Activated T-helper 1 cell treated with anti-CD3 and anti-CD28 coated beads, Interleukin-12 subunit alpha, Interleukin-12 subunit beta, Interleukin-2, Interleukin-4 antibody, amounts not matched to agents 30 ng/mL and 10 ng/mL and 1 ng/mL, durations not matched to agents 14 hours and 24 hours and 36 hours (primary cell): ENCODE measurements around the gene PASK. TPM values are rescaled to one million over a fixed set of nuclear protein-coding genes. Genes with fewer than 3 reads are reported as not detected.

Experiments
- DNase-seq: peaks from one replicate; pipeline ENCODE4 v3.0.0; 2021; ENCODE audit warnings: low spot score
- H3K27ac Mint-ChIP-seq: one replicate; pipeline ENCODE4 v1.8.0; 2021; ENCODE audit warnings: mild to moderate bottlenecking, mixed read lengths
- H3K27me3 Mint-ChIP-seq: one replicate; pipeline ENCODE4 v1.8.0; 2022; ENCODE audit warnings: mild to moderate bottlenecking, moderate library complexity, mixed read lengths; ENCODE audit not compliant: insufficient read depth
- H3K36me3 Mint-ChIP-seq: one replicate; pipeline ENCODE4 v1.8.0; 2021; ENCODE audit warnings: low read depth, mixed read lengths
- H3K4me1 Mint-ChIP-seq: one replicate; pipeline ENCODE4 v1.8.0; 2021; ENCODE audit warnings: low read depth, mixed read lengths
- H3K4me3 Mint-ChIP-seq: one replicate; pipeline ENCODE4 v1.8.0; 2021; ENCODE audit warnings: mild to moderate bottlenecking, moderate library complexity, mixed read lengths
- H3K9me3 Mint-ChIP-seq: one replicate; pipeline ENCODE4 v1.8.0; 2021; ENCODE audit warnings: mixed read lengths
- intact Hi-C: fragments of 100-400 bp; cut with micrococcal nuclease; formaldehyde crosslinking; loops from one replicate; pipeline ENCODE4 v1.15.1; 2024
- total RNA-seq: library from RNA; stranded (reverse); gene quantifications from 2 replicates; pipeline ENCODE4 v1.2.3, GENCODE V29; 2022

The PASK gene
- total RNA-seq, 1 donor from 2014 or later, result 101 TPM

DNA sequence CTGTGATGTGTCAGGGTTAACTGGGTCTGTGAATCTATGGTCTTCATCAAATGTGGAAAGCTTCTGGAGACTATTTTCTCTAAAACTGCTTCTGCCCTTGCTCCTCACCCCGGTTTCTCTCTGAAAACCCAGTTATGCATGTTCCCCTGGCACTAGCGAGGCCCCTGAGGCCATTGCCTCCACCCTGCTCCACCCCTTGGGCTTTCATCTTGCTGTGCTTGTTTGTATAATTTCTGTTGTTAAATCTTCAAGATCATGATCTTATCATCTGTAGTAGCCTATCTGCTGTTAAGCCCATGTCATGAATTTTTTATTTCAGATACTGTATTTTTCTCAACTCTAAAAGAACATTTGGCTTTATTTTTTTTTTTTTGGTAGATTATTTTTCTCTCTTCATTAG lies 24.3 kb upstream of the PASK start:
- intact Hi-C loops, result no loop called here
- no peak overlapping the region for H3K4me3 Mint-ChIP-seq
- H3K4me1 Mint-ChIP-seq, result no peaks in the 10 kb centered on the region
- no peak for DNase-seq
- peaks cover 15% of the 10 kb centered on the region for H3K9me3 Mint-ChIP-seq
- peaks cover 59% of the 10 kb centered on the region for H3K36me3 Mint-ChIP-seq
- H3K27me3 Mint-ChIP-seq, result no peaks in the 10 kb centered on the region
- no peak overlapping the region for H3K27ac Mint-ChIP-seq

DNA sequence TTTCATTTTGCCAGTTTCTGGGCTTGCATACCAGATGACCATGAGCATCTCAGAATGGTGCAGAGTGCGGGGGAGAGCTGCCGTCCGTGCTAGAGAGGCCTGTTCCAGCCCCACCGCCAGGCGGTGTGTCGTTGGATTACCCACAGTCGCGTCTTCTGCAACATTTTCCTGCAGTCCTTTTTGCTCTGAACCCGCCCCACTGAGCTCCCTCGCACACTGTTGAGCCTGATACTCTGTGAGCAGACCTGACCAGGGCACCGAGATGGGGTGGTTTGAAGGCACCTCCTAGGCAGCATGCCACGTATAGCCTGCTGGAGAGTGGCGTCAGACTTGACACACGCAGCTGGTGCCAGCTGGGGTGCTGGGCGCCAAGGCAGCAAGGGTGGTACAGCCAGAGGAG lies 19.1 kb upstream of the PASK start:
- Mint-ChIP-seq H3K9me3 (peaks cover 15% of the 10 kb centered on the region), H3K27ac (no peak overlapping the region), H3K27me3 (no peaks in the 10 kb centered on the region), H3K4me3 (no peak overlapping the region), H3K36me3 (peaks cover 58% of the 10 kb centered on the region), H3K4me1 (no peaks in the 10 kb centered on the region)
- DNase-seq, result no peak
- intact Hi-C loops, result no loop called here

DNA sequence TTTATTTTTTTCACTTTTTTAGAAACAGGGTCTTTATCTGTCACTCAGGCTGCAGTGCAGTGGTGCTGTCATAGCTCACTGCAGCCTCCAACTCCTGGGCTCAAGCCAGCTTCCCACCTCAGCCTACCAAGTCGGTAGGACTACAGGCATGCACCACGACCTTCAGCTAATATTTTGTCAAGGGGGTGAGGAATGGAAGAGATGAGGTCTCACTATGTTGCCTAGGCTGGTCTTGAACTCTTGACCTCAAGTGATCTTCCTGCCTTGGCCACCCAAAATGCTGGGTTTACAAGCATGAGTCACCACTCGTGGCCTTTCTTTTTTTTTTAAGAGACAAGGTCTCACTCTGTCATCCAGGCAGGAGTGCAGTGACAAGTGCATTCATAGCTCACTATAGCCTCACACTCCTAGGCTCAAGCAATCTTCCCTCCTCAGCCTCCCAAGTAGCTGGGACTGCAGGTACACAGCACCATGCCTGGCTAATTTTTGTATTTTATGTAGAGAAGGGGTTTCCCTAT lies 14.4 kb upstream of the PASK start:
- Mint-ChIP-seq H3K4me1 (no peaks in the 10 kb centered on the region), H3K27ac (no peak overlapping the region), H3K27me3 (no peaks in the 10 kb centered on the region), H3K36me3 (peaks cover 33% of the 10 kb centered on the region), H3K9me3 (no peaks in the 10 kb centered on the region), H3K4me3 (no peak overlapping the region)
- intact Hi-C loops, result no loop called here
- no peak for DNase-seq

GRCh38 chr2:241161646-241162281 lies 12.5 kb upstream of the PASK start:
- Mint-ChIP-seq H3K27ac (peak overlapping the region; percentile 19), H3K36me3 (peaks cover 30% of the 10 kb centered on the region)
- intact Hi-C loops, result no loop called here

DNA sequence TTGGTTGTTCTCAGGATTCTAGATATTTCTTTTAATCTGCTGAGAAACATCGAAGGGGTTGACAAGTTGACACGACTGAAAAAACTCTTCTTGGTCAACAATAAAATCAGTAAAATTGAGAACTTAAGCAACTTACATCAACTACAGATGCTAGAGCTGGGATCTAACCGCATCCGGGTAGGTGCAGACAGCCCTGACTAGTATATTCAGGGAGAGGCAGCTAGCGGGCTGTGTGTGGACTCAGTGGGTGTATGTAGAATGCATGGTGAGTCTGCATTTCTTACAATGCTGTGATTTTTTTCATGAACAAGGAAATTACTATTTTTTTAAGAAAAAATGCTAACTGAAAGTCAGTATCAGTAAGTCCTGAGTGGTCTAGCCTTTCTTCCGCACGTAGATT lies 11.0 kb upstream of the PASK start:
- Mint-ChIP-seq H3K27me3 (no peaks in the 10 kb centered on the region), H3K27ac (no peak overlapping the region), H3K4me1 (peaks cover 5% of the 10 kb centered on the region), H3K9me3 (no peaks in the 10 kb centered on the region), H3K36me3 (peaks cover 31% of the 10 kb centered on the region), H3K4me3 (no peak overlapping the region)
- DNase-seq, result no peak
- intact Hi-C loops, result no loop called here

More at GRCh38 chr2:241161646-241162281, 12.5 kb upstream of the PASK start:
- no peaks in the 10 kb centered on the region for H3K27me3 Mint-ChIP-seq
- no peaks in the 10 kb centered on the region for H3K9me3 Mint-ChIP-seq
- no peak overlapping the region for H3K4me3 Mint-ChIP-seq
- no peak for DNase-seq
- peaks cover 3% of the 10 kb centered on the region for H3K4me1 Mint-ChIP-seq

DNA sequence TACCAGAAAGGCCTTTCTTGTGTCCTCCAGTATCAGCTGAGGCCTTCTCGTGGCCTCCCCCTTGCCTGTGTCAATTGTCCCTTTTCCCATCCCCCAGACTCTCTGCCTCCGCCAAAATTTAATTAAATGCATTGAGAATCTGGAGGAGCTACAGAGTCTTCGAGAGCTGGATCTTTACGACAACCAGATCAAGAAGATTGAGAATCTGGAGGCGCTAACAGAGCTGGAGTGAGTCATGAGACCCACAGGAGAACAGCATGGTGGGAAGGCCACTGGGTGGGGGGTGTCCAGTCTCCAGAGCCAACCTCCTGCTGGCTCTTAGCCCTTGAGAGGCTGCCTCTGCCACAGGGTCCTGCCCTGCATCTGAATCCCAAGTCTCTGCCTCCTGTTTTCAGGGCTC lies 9.8 kb upstream of the PASK start:
- Mint-ChIP-seq H3K9me3 (no peaks in the 10 kb centered on the region), H3K4me1 (peaks cover 12% of the 10 kb centered on the region), H3K27ac (no peak overlapping the region), H3K4me3 (no peak overlapping the region), H3K36me3 (peaks cover 37% of the 10 kb centered on the region), H3K27me3 (no peaks in the 10 kb centered on the region)
- intact Hi-C loops, result no loop called here
- DNase-seq, result no peak

GRCh38 chr2:241158546-241158900 lies 9.3 kb upstream of the PASK start:
- Mint-ChIP-seq H3K4me1 (peaks cover 15% of the 10 kb centered on the region), H3K27ac (peak overlapping the region; percentile 29), H3K27me3 (no peaks in the 10 kb centered on the region), H3K9me3 (no peaks in the 10 kb centered on the region), H3K4me3 (no peak overlapping the region), H3K36me3 (peaks cover 36% of the 10 kb centered on the region)
- no peak for DNase-seq
- intact Hi-C loops, result no loop called here

GRCh38 chr2:241157841-241158545 lies 8.7 kb upstream of the PASK start:
- Mint-ChIP-seq H3K27ac (no peak overlapping the region), H3K27me3 (no peaks in the 10 kb centered on the region), H3K4me1 (peaks cover 20% of the 10 kb centered on the region), H3K9me3 (no peaks in the 10 kb centered on the region), H3K4me3 (no peak overlapping the region), H3K36me3 (peaks cover 37% of the 10 kb centered on the region)
- intact Hi-C loops, result no loop called here
- no peak for DNase-seq

DNA sequence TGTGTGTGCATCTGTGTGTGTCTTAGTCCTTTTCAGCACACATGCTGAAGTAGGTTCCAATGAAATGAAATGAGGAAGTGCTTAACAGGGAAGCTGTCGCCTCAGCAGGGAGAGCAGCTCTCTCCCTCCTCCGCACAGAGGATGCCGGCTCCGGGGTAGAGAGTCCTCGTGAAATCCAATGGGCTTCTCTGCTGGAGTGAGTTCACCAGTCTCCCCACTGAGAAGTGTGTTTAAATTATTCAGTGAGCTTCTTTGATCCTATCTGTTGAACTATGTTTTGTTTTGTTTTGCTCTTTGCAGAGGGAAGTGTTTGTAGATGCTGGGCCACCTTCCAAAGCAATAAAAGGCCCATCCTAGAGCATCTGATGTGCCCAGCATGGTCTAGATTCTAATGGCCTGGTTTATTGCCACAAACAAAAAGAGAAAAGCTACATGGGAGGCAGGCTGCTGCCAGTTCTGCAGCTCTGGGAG lies 7.7 kb upstream of the PASK start:
- peaks cover 33% of the 10 kb centered on the region for H3K36me3 Mint-ChIP-seq
- no peak overlapping the region for H3K4me3 Mint-ChIP-seq
- intact Hi-C loops, result no loop called here
- no peaks in the 10 kb centered on the region for H3K9me3 Mint-ChIP-seq
- no peaks in the 10 kb centered on the region for H3K27me3 Mint-ChIP-seq
- DNase-seq, result no peak
- H3K4me1 Mint-ChIP-seq, result peaks cover 26% of the 10 kb centered on the region
- peak overlapping the region; percentile 15 for H3K27ac Mint-ChIP-seq

GRCh38 chr2:241155936-241156335 lies 6.7 kb upstream of the PASK start:
- Mint-ChIP-seq H3K36me3 (peaks cover 32% of the 10 kb centered on the region), H3K4me1 (peaks cover 37% of the 10 kb centered on the region), H3K27me3 (no peaks in the 10 kb centered on the region), H3K9me3 (no peaks in the 10 kb centered on the region), H3K27ac (no peak overlapping the region), H3K4me3 (no peak overlapping the region)
- no peak for DNase-seq
- intact Hi-C loops, result loop anchor here (2.0 kb wide), 1 partner anchor 61 kb away; no protein-coding TSS in a partner anchor

GRCh38 chr2:241154915-241155314 lies 5.6 kb upstream of the PASK start:
- DNase-seq, result no peak
- no peaks in the 10 kb centered on the region for H3K9me3 Mint-ChIP-seq
- H3K4me1 Mint-ChIP-seq, result peaks cover 43% of the 10 kb centered on the region
- no peak overlapping the region for H3K4me3 Mint-ChIP-seq
- H3K27me3 Mint-ChIP-seq, result no peaks in the 10 kb centered on the region
- H3K36me3 Mint-ChIP-seq, result peaks cover 37% of the 10 kb centered on the region
- H3K27ac Mint-ChIP-seq, result peak overlapping the region; percentile 67
- intact Hi-C loops, result loop anchor here (2.0 kb wide), 1 partner anchor 62 kb away; no protein-coding TSS in a partner anchor

DNA sequence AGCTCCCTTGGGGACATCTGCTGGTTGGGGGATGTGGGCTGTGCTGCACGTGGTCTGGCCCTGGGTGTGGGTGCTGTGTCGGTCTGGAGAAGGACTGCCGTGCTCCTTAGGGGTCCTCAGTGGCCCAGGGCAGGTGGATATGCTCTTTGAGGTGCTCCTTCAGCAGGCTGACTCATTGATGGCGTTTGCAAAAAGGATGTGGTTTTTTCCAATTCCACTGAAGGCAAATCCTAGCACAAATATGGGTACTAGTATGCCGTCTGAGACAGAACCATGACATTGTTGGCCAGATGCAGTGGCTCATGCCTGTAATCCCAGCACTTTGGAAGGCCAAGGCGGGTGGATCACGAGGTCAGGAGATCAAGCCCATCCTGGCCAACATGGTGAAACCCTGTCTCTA lies 4.3 kb upstream of the PASK start:
- intact Hi-C loops, result loop anchor here (2.0 kb wide), 1 partner anchor 63 kb away; no protein-coding TSS in a partner anchor
- Mint-ChIP-seq H3K36me3 (peaks cover 33% of the 10 kb centered on the region), H3K4me3 (peak overlapping the region; percentile 55), H3K4me1 (peaks cover 44% of the 10 kb centered on the region), H3K27me3 (no peaks in the 10 kb centered on the region), H3K9me3 (no peaks in the 10 kb centered on the region), H3K27ac (peak overlapping the region; percentile 61)
- no peak for DNase-seq

- intact Hi-C loops, result no loop called here
- H3K27ac Mint-ChIP-seq, result peak overlapping the region; percentile 83
- no peak for DNase-seq
- peaks cover 55% of the 10 kb centered on the region for H3K4me1 Mint-ChIP-seq
- no peaks in the 10 kb centered on the region for H3K9me3 Mint-ChIP-seq
- peak overlapping the region; percentile 95 for H3K4me3 Mint-ChIP-seq
- no peaks in the 10 kb centered on the region for H3K27me3 Mint-ChIP-seq
- peaks cover 27% of the 10 kb centered on the region for H3K36me3 Mint-ChIP-seq
Observed at GRCh38 chr2:241151934-241152660, 2.8 kb upstream of the PASK start.
